Lower leg skin (tissue), 3 donors: ENCODE measurements around the gene BGN.

ENCODE experiments used
- POLR2A ChIP-seq, 2 donors: fragments of 450-650 bp; IDR thresholded peaks; one replicate each; pipeline ENCODE4 v1.6.1; 2016 to 2017; ENCODE audit warnings: antibody characterized with exemption in 2 of 2, mild to moderate bottlenecking in 1 of 2, moderate library complexity in 1 of 2
- TF ChIP-seq, protein P1 (sequence below), 3 donors: fragments of 450-650 bp; IDR thresholded peaks; one replicate each; pipeline ENCODE4 v1.5.1; 2016; ENCODE audit warnings: antibody characterized with exemption in 3 of 3, mild to moderate bottlenecking in 3 of 3, moderate library complexity in 2 of 3

DNA sequence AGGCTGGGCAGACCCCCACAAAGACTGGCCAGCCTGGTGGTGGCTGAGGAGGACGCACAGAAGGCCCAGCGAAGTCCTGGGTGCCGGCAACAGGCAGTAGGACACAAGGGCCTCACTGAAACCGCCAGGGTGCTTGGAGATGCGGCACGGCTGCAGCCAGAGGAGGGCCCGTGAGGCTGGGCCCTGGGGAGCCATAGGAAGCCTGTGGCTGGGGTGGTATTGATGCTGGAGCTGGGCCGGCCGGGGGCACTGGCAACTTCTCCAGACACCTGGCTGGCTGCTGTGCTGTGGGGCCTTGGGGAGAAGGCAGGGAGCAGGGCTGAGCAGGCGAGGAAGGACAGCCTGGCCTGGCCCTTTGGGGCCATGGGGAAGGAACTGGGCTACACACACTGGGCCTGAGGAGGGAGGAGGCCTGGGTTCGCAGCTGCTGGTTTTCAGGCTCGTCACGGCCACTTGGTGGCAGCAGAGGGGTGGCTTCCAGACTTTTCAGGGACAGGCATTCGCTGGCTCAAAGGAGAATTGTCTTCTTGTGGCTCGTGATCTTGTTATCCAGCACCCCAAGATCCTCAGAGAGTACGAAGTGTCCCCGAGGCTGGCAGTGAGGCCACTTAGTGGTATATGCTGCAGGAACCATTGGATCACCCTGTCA lies 59.9 kb downstream of the BGN start:
- TF ChIP-seq, protein P1, sequence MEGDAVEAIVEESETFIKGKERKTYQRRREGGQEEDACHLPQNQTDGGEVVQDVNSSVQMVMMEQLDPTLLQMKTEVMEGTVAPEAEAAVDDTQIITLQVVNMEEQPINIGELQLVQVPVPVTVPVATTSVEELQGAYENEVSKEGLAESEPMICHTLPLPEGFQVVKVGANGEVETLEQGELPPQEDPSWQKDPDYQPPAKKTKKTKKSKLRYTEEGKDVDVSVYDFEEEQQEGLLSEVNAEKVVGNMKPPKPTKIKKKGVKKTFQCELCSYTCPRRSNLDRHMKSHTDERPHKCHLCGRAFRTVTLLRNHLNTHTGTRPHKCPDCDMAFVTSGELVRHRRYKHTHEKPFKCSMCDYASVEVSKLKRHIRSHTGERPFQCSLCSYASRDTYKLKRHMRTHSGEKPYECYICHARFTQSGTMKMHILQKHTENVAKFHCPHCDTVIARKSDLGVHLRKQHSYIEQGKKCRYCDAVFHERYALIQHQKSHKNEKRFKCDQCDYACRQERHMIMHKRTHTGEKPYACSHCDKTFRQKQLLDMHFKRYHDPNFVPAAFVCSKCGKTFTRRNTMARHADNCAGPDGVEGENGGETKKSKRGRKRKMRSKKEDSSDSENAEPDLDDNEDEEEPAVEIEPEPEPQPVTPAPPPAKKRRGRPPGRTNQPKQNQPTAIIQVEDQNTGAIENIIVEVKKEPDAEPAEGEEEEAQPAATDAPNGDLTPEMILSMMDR (IDR thresholded peaks at IDR 0.05): no peak
- TF ChIP-seq POLR2A (IDR thresholded peaks at IDR 0.05): no peak
